Measurements from ENCODE around the gene SDK1.

Gene SDK1

GRCh38 chr7:4240042-4240441 lies 939.0 kb downstream of the SDK1 start:
- no peak overlapping the region for H3K27ac ChIP-seq
- no peak for TF ChIP-seq CTCF (conservative IDR thresholded peaks at IDR 0.05)
- TF ChIP-seq ZFX (IDR thresholded peaks at IDR 0.05): no peak

GRCh38 chr7:4240520-4241303 lies 939.7 kb downstream of the SDK1 start:
- H3K27ac ChIP-seq: no peak overlapping the region
- no peak for TF ChIP-seq ZFX (IDR thresholded peaks at IDR 0.05)
- no peak for TF ChIP-seq CTCF (conservative IDR thresholded peaks at IDR 0.05)

GRCh38 chr7:4241304-4241612 lies 940.2 kb downstream of the SDK1 start:
- TF ChIP-seq CTCF (conservative IDR thresholded peaks at IDR 0.05) (no peak), ZFX (IDR thresholded peaks at IDR 0.05) (no peak)
- no peak overlapping the region for H3K27ac ChIP-seq

- H3K27ac ChIP-seq: no peak overlapping the region
- TF ChIP-seq ZFX (IDR thresholded peaks at IDR 0.05): no peak
- TF ChIP-seq CTCF (conservative IDR thresholded peaks at IDR 0.05): no peak; the same call in 1 of the 2 replicates
Observed at GRCh38 chr7:4241791-4242190, 940.7 kb downstream of the SDK1 start.

- H3K27ac ChIP-seq: no peak overlapping the region
- no peak for TF ChIP-seq CTCF (conservative IDR thresholded peaks at IDR 0.05)
- TF ChIP-seq ZFX (IDR thresholded peaks at IDR 0.05): 0 out of 2 replicates have a peak, but pooled peaks have one; percentile 9
Observed at GRCh38 chr7:4242706-4243105, 941.7 kb downstream of the SDK1 start.

- TF ChIP-seq ZFX (IDR thresholded peaks at IDR 0.05) (no peak), CTCF (conservative IDR thresholded peaks at IDR 0.05) (no peak)
- no peak overlapping the region for H3K27ac ChIP-seq
Observed at GRCh38 chr7:4244041-4244440, 943.0 kb downstream of the SDK1 start.

- H3K27ac ChIP-seq: no peak overlapping the region
- TF ChIP-seq CTCF (conservative IDR thresholded peaks at IDR 0.05): no peak
- no peak for TF ChIP-seq ZFX (IDR thresholded peaks at IDR 0.05)
Observed at GRCh38 chr7:4244635-4245034, 943.6 kb downstream of the SDK1 start.
